T-helper 17 cell (primary cell): Measurements from ENCODE around the gene ANKRD18B. TPM values are rescaled to one million over a fixed set of nuclear protein-coding genes. Genes with fewer than 3 reads are reported as not detected.
"Not testable (repeated sequence)": the region's sequence is repeated elsewhere in the genome, so short reads cannot be mapped to it uniquely, and the experiment has no call there.

Experiments used
- ATAC-seq: fragments of 150-1000 bp; cut with Tn5 transposase; 2 replicates; pipeline ENCODE4 v1.10.0; 2021; ENCODE audit warnings: mild to moderate bottlenecking, moderate library complexity
- DNase-seq, 3 donors: peaks; one replicate each; pipeline versions ENCODE4 v3.0.0 to v3.0.0-alpha.2; 2020 to 2021
- H3K9me3 ChIP-seq: one replicate; pipeline ENCODE4 v1.7.0; 2013; ENCODE audit warnings: low read length, mild to moderate bottlenecking; ENCODE audit not compliant: control insufficient read depth, poor library complexity, severe bottlenecking
- H3K27ac Mint-ChIP-seq: one replicate; pipeline ENCODE4 v1.8.0; 2022; ENCODE audit warnings: mild to moderate bottlenecking, moderate library complexity, mixed read lengths
- H3K27me3 Mint-ChIP-seq: one replicate; pipeline ENCODE4 v1.8.0; 2022; ENCODE audit warnings: mixed read lengths
- H3K36me3 Mint-ChIP-seq: one replicate; pipeline ENCODE4 v1.8.0; 2022; ENCODE audit warnings: low read depth, mixed read lengths
- H3K4me1 Mint-ChIP-seq: one replicate; pipeline ENCODE4 v1.8.0; 2022; ENCODE audit warnings: mild to moderate bottlenecking, mixed read lengths
- H3K4me3 Mint-ChIP-seq: one replicate; pipeline ENCODE4 v1.8.0; 2022; ENCODE audit warnings: mild to moderate bottlenecking, moderate library complexity, mixed read lengths
- total RNA-seq, 4 donors: library from RNA in 2 of 4; stranded (reverse) in 2 of 4; gene quantifications; one replicate each; pipeline ENCODE4 v1.2.3 and lab custom pipeline; 2022 to 2026

Gene ANKRD18B
- total RNA-seq, 2 donors from 2014 or later: 1.2 to 1.5 TPM

DNA sequence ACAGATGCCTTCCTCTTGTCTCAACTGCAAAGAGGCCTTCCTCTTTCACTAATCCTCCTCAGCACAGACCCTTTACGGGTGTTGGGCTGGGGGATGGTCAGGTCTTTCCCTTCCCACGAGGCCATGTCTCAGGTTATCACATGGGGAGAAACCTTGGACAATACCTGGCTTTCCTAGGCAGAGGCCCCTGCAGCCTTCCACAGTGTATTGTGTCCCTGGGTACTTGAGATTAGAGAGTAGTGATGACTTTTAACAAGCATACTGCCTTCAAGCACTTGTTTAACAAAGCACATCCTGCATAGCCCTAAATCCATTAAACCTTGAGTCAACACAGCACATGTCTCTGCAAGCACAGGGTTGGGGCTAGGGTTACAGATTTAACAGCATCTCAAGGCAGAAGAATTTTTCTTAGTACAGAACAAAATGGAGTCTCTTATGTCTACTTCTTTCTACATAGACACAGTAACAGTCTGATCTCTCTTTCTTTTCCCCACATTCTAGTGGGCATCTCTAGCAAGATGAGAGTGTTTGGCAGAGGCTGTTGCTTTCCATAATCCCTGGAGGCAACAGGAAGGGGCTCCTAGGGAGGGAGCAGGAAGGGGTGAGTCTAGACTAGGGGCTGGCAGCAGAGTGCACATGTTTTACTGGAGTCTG lies 8.6 kb upstream of the ANKRD18B start:
- DNase-seq, H3K27me3 Mint-ChIP-seq, ATAC-seq, H3K36me3 Mint-ChIP-seq, H3K27ac Mint-ChIP-seq, H3K4me3 Mint-ChIP-seq, H3K9me3 ChIP-seq, H3K4me1 Mint-ChIP-seq: not testable (repeated sequence)

- H3K27ac Mint-ChIP-seq: not testable (repeated sequence)
Measured at GRCh38 chr9:33516397-33516796, 7.7 kb upstream of the ANKRD18B start.

DNA sequence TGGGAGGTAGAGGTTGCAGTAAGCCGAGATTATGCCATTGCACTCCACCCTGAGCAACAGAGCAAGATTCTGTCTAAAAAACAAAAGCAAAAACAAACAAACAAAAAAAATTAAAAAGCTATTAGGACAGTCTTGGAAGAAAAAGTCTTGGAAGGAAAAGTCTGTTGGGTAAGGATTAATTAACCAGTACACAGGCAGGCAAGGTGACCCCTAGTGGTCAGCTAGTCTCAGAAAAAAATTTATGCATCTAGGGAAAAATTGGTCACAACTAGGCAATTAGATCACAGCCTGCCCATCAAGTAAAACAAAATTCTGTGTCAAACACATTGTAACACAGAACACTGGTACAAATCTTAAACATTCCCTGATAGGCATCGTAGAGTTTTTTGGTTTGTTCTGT lies 6.7 kb upstream of the ANKRD18B start:
- peak; percentile 30 for ATAC-seq
- H3K27me3 Mint-ChIP-seq: peaks cover 14% of the 10 kb centered on the region
- no peaks in the 10 kb centered on the region for H3K36me3 Mint-ChIP-seq
- no peaks in the 10 kb centered on the region for H3K9me3 ChIP-seq
- H3K4me3 Mint-ChIP-seq: no peak overlapping the region
- no peak for DNase-seq
- H3K27ac Mint-ChIP-seq: no peak overlapping the region
- H3K4me1 Mint-ChIP-seq: no peaks in the 10 kb centered on the region

More at GRCh38 chr9:33516397-33516796, 7.7 kb upstream of the ANKRD18B start:
- H3K4me3 Mint-ChIP-seq, H3K27me3 Mint-ChIP-seq, ATAC-seq, H3K9me3 ChIP-seq, H3K36me3 Mint-ChIP-seq, H3K4me1 Mint-ChIP-seq, DNase-seq: not testable (repeated sequence)

DNA sequence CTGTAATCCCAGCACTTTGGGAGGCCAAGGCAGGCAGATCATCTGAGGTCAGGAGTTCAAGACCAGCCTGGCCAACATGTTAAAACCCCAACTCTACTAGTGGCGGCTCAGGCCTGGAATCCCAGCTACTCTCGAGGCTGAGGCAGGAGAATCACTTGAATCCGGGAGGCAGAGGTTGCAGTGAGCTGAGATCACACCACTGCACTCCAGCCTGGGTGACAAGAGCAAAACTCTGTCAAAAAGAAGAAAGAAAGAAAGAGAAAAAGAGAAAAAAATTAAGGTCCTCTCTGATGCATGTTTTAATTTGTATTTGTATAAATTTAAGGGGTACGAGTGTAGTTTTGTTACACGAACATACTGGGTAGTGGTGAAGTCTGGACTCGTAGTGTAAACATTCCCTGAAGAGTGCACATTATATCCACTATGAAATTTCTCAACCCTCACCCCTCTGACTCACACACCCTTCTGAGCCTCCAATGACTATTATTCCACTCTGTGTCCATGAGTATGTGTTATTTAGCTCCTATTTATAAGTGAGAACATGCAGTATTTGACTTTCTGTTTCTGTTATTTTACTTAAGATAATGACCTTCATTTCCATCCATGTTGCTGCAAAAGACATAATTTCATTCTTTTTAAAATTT lies 6.0 kb upstream of the ANKRD18B start:
- not testable (repeated sequence) for DNase-seq, H3K36me3 Mint-ChIP-seq, ATAC-seq, H3K4me1 Mint-ChIP-seq, H3K27ac Mint-ChIP-seq, H3K9me3 ChIP-seq, H3K4me3 Mint-ChIP-seq
- H3K27me3 Mint-ChIP-seq: peaks cover 21% of the 10 kb centered on the region

GRCh38 chr9:33521861-33522260 lies 2.2 kb upstream of the ANKRD18B start:
- peaks cover 39% of the 10 kb centered on the region for H3K27me3 Mint-ChIP-seq
- H3K4me1 Mint-ChIP-seq, H3K9me3 ChIP-seq, H3K4me3 Mint-ChIP-seq, H3K36me3 Mint-ChIP-seq, ATAC-seq, H3K27ac Mint-ChIP-seq, DNase-seq: not testable (repeated sequence)

DNA sequence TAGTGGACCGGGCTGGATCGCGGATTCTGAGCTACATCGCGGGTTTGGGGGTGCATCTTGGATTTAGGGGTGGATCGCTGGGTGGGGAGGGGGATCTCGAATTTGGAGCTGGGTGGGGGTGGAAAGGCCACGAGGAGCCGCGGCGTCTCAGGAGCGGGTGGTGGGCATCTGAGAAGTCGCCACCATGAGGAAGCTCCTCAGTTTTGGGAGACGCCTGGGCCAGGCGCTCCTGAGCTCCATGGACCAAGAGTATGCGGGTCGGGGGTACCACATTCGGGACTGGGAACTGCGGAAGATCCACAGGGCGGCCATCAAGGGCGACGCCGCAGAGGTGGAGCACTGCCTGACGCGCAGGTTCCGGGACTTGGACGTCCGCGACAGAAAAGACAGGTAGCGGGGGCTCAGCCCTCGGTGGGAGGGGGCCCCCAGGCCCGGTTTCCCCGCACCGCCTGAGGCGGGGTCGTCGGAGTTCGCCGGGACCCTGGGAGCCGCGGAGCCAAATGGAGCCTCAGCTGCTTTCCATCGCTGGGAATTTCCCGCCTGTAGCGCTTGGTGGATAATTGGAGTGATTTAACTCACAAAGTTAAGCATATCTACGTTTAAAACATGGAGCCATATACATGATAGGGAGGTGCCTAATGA lies 376 bp downstream of the ANKRD18B start:
- Mint-ChIP-seq H3K27ac (no peak overlapping the region), H3K27me3 (peaks cover 42% of the 10 kb centered on the region), H3K4me1 (peaks cover 6% of the 10 kb centered on the region), H3K4me3 (peak overlapping the region; percentile 82), H3K36me3 (no peaks in the 10 kb centered on the region)
- ATAC-seq: peak; percentile 28
- H3K9me3 ChIP-seq: no peaks in the 10 kb centered on the region
- no peak for DNase-seq

- not testable (repeated sequence) for ATAC-seq, DNase-seq, H3K36me3 Mint-ChIP-seq, H3K4me3 Mint-ChIP-seq, H3K4me1 Mint-ChIP-seq, H3K9me3 ChIP-seq, H3K27ac Mint-ChIP-seq
- H3K27me3 Mint-ChIP-seq: peaks cover 39% of the 10 kb centered on the region
Measured at GRCh38 chr9:33528069-33528468, 4.0 kb downstream of the ANKRD18B start.

- H3K27ac Mint-ChIP-seq, H3K4me1 Mint-ChIP-seq: not testable (repeated sequence)
- H3K27me3 Mint-ChIP-seq: peaks cover 17% of the 10 kb centered on the region
Measured at GRCh38 chr9:33533958-33534357, 9.9 kb downstream of the ANKRD18B start.

DNA sequence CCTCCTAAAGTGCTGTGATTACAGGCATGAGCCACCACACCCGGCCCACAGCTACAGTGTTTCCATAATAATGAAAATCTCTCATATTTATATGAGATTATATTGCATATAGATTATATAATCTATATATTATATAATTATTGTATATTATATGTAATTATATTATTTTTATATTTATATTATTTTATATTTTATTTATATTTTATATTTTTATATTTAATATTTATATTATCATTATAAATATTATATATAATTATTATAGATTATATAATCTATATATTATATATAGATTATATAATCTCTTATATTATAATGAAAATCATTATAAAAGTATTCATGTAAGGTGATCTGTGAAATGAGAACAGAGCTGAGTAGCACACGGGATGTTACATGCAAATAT lies 11.5 kb downstream of the ANKRD18B start:
- no peaks in the 10 kb centered on the region for H3K36me3 Mint-ChIP-seq
- no peak for DNase-seq
- ATAC-seq: no peak
- H3K9me3 ChIP-seq: no peaks in the 10 kb centered on the region
- H3K4me3 Mint-ChIP-seq: no peak overlapping the region
- H3K27ac Mint-ChIP-seq: no peak overlapping the region
- H3K4me1 Mint-ChIP-seq: no peaks in the 10 kb centered on the region
- H3K27me3 Mint-ChIP-seq: peaks cover 10% of the 10 kb centered on the region

More at GRCh38 chr9:33533958-33534357, 9.9 kb downstream of the ANKRD18B start:
- not testable (repeated sequence) for H3K36me3 Mint-ChIP-seq, DNase-seq, H3K9me3 ChIP-seq, ATAC-seq, H3K4me3 Mint-ChIP-seq

DNA sequence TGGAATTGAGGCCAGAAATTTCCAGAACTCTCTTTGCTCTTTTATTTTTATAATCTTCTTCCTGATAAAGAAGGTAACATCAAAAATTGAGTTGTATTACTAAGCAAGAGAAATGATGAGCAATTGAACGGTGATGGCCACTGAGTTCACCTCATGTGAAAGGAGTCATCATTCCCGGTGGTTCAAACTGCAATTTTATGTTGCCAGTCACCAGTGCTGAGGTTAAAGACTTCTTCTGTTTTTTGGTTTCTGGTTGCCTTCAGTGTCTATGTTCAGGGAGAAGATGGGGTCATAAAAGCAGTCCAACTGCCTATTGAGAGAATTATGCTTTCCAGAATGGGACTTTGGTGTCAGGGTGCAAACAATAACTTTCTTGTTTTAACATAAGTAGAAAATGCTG lies 19.4 kb downstream of the ANKRD18B start:
- ATAC-seq, DNase-seq, H3K9me3 ChIP-seq, H3K4me3 Mint-ChIP-seq, H3K36me3 Mint-ChIP-seq, H3K27ac Mint-ChIP-seq, H3K4me1 Mint-ChIP-seq: not testable (repeated sequence)
- H3K27me3 Mint-ChIP-seq: peaks cover 32% of the 10 kb centered on the region

DNA sequence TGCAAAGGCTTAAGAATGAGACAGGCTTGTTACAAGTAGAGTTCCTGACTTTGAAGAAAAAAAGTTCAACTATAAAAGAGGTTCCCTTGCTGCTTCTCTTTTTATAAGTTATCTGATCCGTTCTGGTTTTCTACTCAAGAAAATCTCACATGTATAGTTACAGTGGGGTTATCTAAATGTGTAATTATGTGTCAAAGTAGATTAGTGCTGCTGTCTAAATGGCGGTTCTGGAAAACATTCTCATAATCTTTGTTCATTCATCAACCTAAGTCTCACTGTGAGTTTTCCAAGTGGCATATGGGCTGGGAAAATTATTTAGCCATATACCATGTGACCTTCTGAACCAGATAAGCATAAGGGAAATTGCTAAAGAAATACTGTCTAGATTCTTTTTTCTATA lies 21.7 kb downstream of the ANKRD18B start:
- peaks cover 32% of the 10 kb centered on the region for H3K27me3 Mint-ChIP-seq
- not testable (repeated sequence) for H3K36me3 Mint-ChIP-seq, H3K4me1 Mint-ChIP-seq

GRCh38 chr9:33548816-33549215 lies 24.8 kb downstream of the ANKRD18B start:
- H3K27me3 Mint-ChIP-seq: peaks cover 27% of the 10 kb centered on the region
- H3K4me1 Mint-ChIP-seq, H3K36me3 Mint-ChIP-seq, ATAC-seq, DNase-seq, H3K9me3 ChIP-seq, H3K27ac Mint-ChIP-seq, H3K4me3 Mint-ChIP-seq: not testable (repeated sequence)

More for the DNA sequence above, 21.7 kb downstream of the ANKRD18B start:
- DNase-seq, H3K27ac Mint-ChIP-seq, H3K4me3 Mint-ChIP-seq, H3K9me3 ChIP-seq, ATAC-seq: not testable (repeated sequence)

DNA sequence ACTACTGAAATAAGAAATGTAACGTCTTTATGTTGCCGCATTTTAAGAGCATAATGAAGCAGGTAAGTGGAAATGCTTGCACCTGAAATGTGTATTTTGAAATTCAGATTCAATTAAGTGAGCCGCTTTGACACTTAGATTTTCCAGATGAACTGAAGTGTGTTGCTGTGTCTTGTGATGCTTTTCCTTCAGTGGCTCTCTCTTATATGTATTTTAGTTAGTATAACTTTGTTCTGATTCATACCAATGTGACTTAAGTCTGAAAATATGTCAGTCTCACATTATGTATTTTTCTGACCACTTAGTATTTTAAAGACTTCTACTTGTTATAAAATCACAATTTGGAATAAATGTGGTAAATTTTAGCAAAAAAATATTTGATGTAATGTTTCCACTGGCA lies 25.4 kb downstream of the ANKRD18B start:
- not testable (repeated sequence) for H3K4me3 Mint-ChIP-seq, DNase-seq, H3K27ac Mint-ChIP-seq, ATAC-seq, H3K9me3 ChIP-seq, H3K36me3 Mint-ChIP-seq, H3K4me1 Mint-ChIP-seq
- peaks cover 27% of the 10 kb centered on the region for H3K27me3 Mint-ChIP-seq
